Sigmoid colon (tissue), 4 donors: ENCODE measurements around the gene KMT2B.

Experiments used
- CTCF ChIP-seq, 4 experiments: fragments of 450-650 bp in 3 of 4; fragments of 200-600 bp in 1 of 4; IDR thresholded peaks; one replicate each; pipeline ENCODE4 v1.5.1; 2016 to 2019; ENCODE audit warnings: antibody characterized with exemption in 4 of 4, mild to moderate bottlenecking in 3 of 4, moderate library complexity in 2 of 4
- EP300 ChIP-seq, 4 donors: sonication (generic); formaldehyde crosslinking; IDR thresholded peaks; one replicate each; pipeline ENCODE4 v1.6.1; 2017; ENCODE audit warnings: antibody characterized with exemption in 4 of 4
- POLR2A ChIP-seq, 2 donors: fragments of 450-650 bp; IDR thresholded peaks; one replicate each; pipeline ENCODE4 v1.6.1; 2016; ENCODE audit warnings: antibody characterized with exemption in 2 of 2, mild to moderate bottlenecking in 2 of 2, moderate library complexity in 2 of 2
- POLR2AphosphoS5 ChIP-seq, 4 donors: sonication (generic); formaldehyde crosslinking; IDR thresholded peaks; one replicate each; pipeline ENCODE4 v1.6.1; 2017; ENCODE audit warnings: antibody characterized with exemption in 4 of 4

GRCh38 chr19:35725216-35725861 is 7.5 kb downstream of the KMT2B start:
- TF ChIP-seq CTCF (IDR thresholded peaks at IDR 0.05) (no peak), POLR2A (IDR thresholded peaks at IDR 0.05) (no peak), EP300 (IDR thresholded peaks at IDR 0.05) (no peak), POLR2AphosphoS5 (IDR thresholded peaks at IDR 0.05) (no peak)
